HCT116 (cell line): ENCODE data around the gene OR13J1. TPM values are rescaled to one million over a fixed set of nuclear protein-coding genes. Genes with fewer than 3 reads are reported as not detected.
"Not testable (repeated sequence)": the region's sequence is repeated elsewhere in the genome, so short reads cannot be mapped to it uniquely, and the experiment has no call there.

Experiments used
- ATAC-seq: fragments of 200-7000 bp; cut with Tn5 transposase; 2 replicates; pipeline ENCODE4 v1.9.1; 2020; ENCODE audit warnings: mild to moderate bottlenecking, moderate library complexity
- BruUV-seq: library from RNA; stranded (reverse); fragments of 400-500 nt; replicated peaks from 2 replicates; lab custom pipeline; 2021; lab: Mats Ljungman, UMichigan
- CTCF ChIA-PET: fragments of 300-600 bp; sonication (Branson Sonifier 250); formaldehyde crosslinking; loops from one replicate; lab custom pipeline; 2021; ENCODE audit warnings: antibody characterized with exemption; lab: Charles Lee
- POLR2A ChIA-PET: fragments of 300-600, 350-600 bp; sonication (Branson Sonifier 250); formaldehyde crosslinking; loops from one replicate; lab custom pipeline; 2021; ENCODE audit warnings: antibody characterized with exemption; lab: Charles Lee
- RAD21 ChIA-PET, 2 experiments: fragments of 300-600 bp; sonication (Branson Sonifier 250); formaldehyde crosslinking; loops; one replicate each; lab custom pipeline; 2023; ENCODE audit warnings: low total read pairs in 2 of 2; ENCODE audit not compliant: uncharacterized antibody in 2 of 2, unreplicated experiment in 2 of 2, low non-redundant PET in 1 of 2; lab: Charles Lee
- DNase-seq: peaks from one replicate; pipeline ENCODE4 v3.0.0-alpha.2; 2010; ENCODE audit warnings: low read depth, low spot score
- H2AFZ ChIP-seq: fragments of 200-600 bp; shearing (Covaris generic), sonication (generic); 2 replicates; pipeline ENCODE4 v1.6.1; 2017; ENCODE audit warnings: low read depth, mixed run types, mixed read lengths, antibody characterized with exemption, low read length; ENCODE audit not compliant: poor library complexity, severe bottlenecking
- H3K27ac ChIP-seq: 2 replicates; pipeline ENCODE4 v1.5.1; 2012; ENCODE audit warnings: low read depth, low read length
- H3K27me3 ChIP-seq: fragments of 200-600 bp; sonication (generic); 2 replicates; pipeline ENCODE4 v1.6.1; 2016; ENCODE audit warnings: mixed run types, low read length, mixed read lengths; ENCODE audit not compliant: insufficient read depth
- H3K36me3 ChIP-seq, 2 experiments: fragments of 200-500 bp in 1 of 2; fragments of 200-600 bp in 1 of 2; sonication (Bioruptor generic) in 1 of 2; sonication (generic) in 1 of 2; 2 replicates each; pipeline versions ENCODE4 v1.5.1 to v1.6.1; 2014 to 2016; ENCODE audit warnings: low read length in 2 of 2, inconsistent platforms in 1 of 2, mixed read lengths in 1 of 2, mixed run types in 1 of 2; ENCODE audit not compliant: insufficient read depth in 2 of 2, control insufficient read depth in 1 of 2
- H3K4me1 ChIP-seq, 2 experiments: fragments of 200-600 bp in 1 of 2; sonication (generic) in 1 of 2; 2 replicates each; pipeline versions ENCODE4 v1.5.1 to v1.6.1; 2012 to 2017; ENCODE audit warnings: low read length in 2 of 2, inconsistent platforms in 1 of 2, mild to moderate bottlenecking in 1 of 2, mixed read lengths in 1 of 2, mixed run types in 1 of 2, moderate library complexity in 1 of 2; ENCODE audit not compliant: insufficient read depth in 2 of 2, control insufficient read depth in 1 of 2
- H3K4me2 ChIP-seq: fragments of 200-600 bp; sonication (generic); 2 replicates; pipeline ENCODE4 v1.6.1; 2017; ENCODE audit warnings: mixed run types, low read length, mixed read lengths
- H3K4me3 ChIP-seq, 2 experiments: fragments of 200-600 bp in 1 of 2; sonication (generic) in 1 of 2; replicated peaks in 1 of 2; 2 replicates each; pipeline ENCODE4 v1.5.1; 2011 to 2016; ENCODE audit warnings: low read length in 2 of 2, control low read depth in 1 of 2, low read depth in 1 of 2, mild to moderate bottlenecking in 1 of 2, mixed read lengths in 1 of 2, mixed run types in 1 of 2
- H3K79me2 ChIP-seq: fragments of 200-600 bp; sonication (generic); 2 replicates; pipeline ENCODE4 v1.6.1; 2017; ENCODE audit warnings: mild to moderate bottlenecking, mixed run types, low read length, moderate library complexity, mixed read lengths; ENCODE audit not compliant: insufficient read depth
- H3K9ac ChIP-seq: fragments of 200-600 bp; sonication (generic); 2 replicates; pipeline ENCODE4 v1.6.1; 2016; ENCODE audit warnings: low read length, mixed read lengths
- H3K9me2 ChIP-seq: fragments of 200-600 bp; sonication (generic), shearing (Covaris generic); 2 replicates; pipeline ENCODE4 v1.6.1; 2017; ENCODE audit warnings: mixed run types, mild to moderate bottlenecking, moderate library complexity; ENCODE audit not compliant: insufficient read depth
- H3K9me3 ChIP-seq, 2 experiments: fragments of 200-500 bp in 1 of 2; fragments of 200-600 bp in 1 of 2; sonication (Bioruptor generic) in 1 of 2; sonication (generic) in 1 of 2; 2 replicates each; pipeline ENCODE4 v1.6.1; 2014 to 2017; ENCODE audit warnings: low read length in 2 of 2, mixed read lengths in 2 of 2, inconsistent platforms in 1 of 2, low read depth in 1 of 2, mild to moderate bottlenecking in 1 of 2, mixed run types in 1 of 2, moderate library complexity in 1 of 2; ENCODE audit not compliant: control insufficient read depth in 1 of 2, insufficient read depth in 1 of 2
- H4K20me1 ChIP-seq: fragments of 200-600 bp; sonication (generic), shearing (Covaris generic); 2 replicates; pipeline ENCODE4 v1.6.1; 2017; ENCODE audit warnings: mixed run types, mild to moderate bottlenecking, moderate library complexity; ENCODE audit not compliant: insufficient read depth
- ATF3 ChIP-seq: IDR thresholded peaks from 2 replicates; pipeline ENCODE4 v1.6.1; 2012
- CEBPB ChIP-seq: IDR thresholded peaks from 2 replicates; pipeline ENCODE4 v1.6.1; 2012; ENCODE audit warnings: low read depth
- SP1 ChIP-seq: IDR thresholded peaks from 2 replicates; pipeline ENCODE4 v1.6.1; 2012; ENCODE audit warnings: low read depth
- YY1 ChIP-seq: IDR thresholded peaks from 2 replicates; pipeline ENCODE4 v1.6.1; 2011; ENCODE audit warnings: low read length, low read depth, moderate library complexity, mild to moderate bottlenecking; ENCODE audit not compliant: insufficient replicate concordance; ENCODE audit errors: extremely low read depth
- intact Hi-C: fragments of 100-400 bp; cut with micrococcal nuclease; formaldehyde crosslinking; loops from 2 replicates; pipeline ENCODE4 v1.10.0; 2022
- total RNA-seq: library from RNA; stranded (reverse); gene quantifications from one replicate; pipeline ENCODE4 v1.2.1, GENCODE V29; 2021; ENCODE audit not compliant: unreplicated experiment

OR13J1 gene
- total RNA-seq, 1 experiment from 2014 or later = not detected

GRCh38 chr9:35914301-35914807 lies 44.2 kb upstream of the OR13J1 start:
- DNase-seq = no peak
- H3K4me2 ChIP-seq = no peak overlapping the region
- no peaks in the 10 kb centered on the region for H3K9me3 ChIP-seq
- ATAC-seq = no peak
- no peaks in the 10 kb centered on the region for H3K9me2 ChIP-seq
- no TSS peak for BruUV-seq
- no peak for TF ChIP-seq YY1
- TF ChIP-seq SP1 = no peak
- TF ChIP-seq ATF3 = no peak
- TF ChIP-seq CEBPB = no peak
- peaks cover 4 to 20% of the 10 kb centered on the region in 2 experiments; a peak in 3 of 4 replicates for H3K4me1 ChIP-seq
- H2AFZ ChIP-seq = no peak overlapping the region
- H3K36me3 ChIP-seq = no peaks in the 10 kb centered on the region
- no peaks in the 10 kb centered on the region for H3K79me2 ChIP-seq
- H4K20me1 ChIP-seq = no peaks in the 10 kb centered on the region
- H3K27me3 ChIP-seq = no peaks in the 10 kb centered on the region
- no peak overlapping the region for H3K27ac ChIP-seq
- no peak overlapping the region for H3K9ac ChIP-seq
- ChIA-PET RAD21 (no interaction called here), CTCF (no interaction called here), POLR2A (no interaction called here)
- intact Hi-C loops = no loop called here
- H3K4me3 ChIP-seq = no peak overlapping the region

GRCh38 chr9:35913429-35913828 lies 43.2 kb upstream of the OR13J1 start:
- BruUV-seq, DNase-seq, CTCF ChIA-PET, H3K4me3 ChIP-seq, H3K9me2 ChIP-seq, ATAC-seq, H3K9me3 ChIP-seq, H3K79me2 ChIP-seq, H3K36me3 ChIP-seq, POLR2A ChIA-PET, intact Hi-C loops, H3K27me3 ChIP-seq, H4K20me1 ChIP-seq, H3K27ac ChIP-seq, RAD21 ChIA-PET, H3K4me2 ChIP-seq, H2AFZ ChIP-seq, H3K9ac ChIP-seq: not testable (repeated sequence)
- H3K4me1 ChIP-seq = peaks cover 14 to 29% of the 10 kb centered on the region in 2 experiments
